IMR-90 (cell line): ENCODE measurements around the gene TCP11. TPM values are rescaled to one million over a fixed set of nuclear protein-coding genes. Genes with fewer than 3 reads are reported as not detected.

ENCODE experiments used
- ATAC-seq: fragments of 200-7000 bp; cut with Tn5 transposase; 2 replicates; pipeline ENCODE4 v1.9.1; 2020; ENCODE audit warnings: low read depth, mild to moderate bottlenecking, moderate library complexity
- BruUV-seq: library from RNA; stranded (reverse); fragments of 400-500 nt; replicated peaks from 2 replicates; lab custom pipeline; 2021; lab: Mats Ljungman, UMichigan
- CTCF ChIA-PET: fragments of 300-600 bp; formaldehyde crosslinking; extraction: SDS; loops from one replicate; lab custom pipeline; 2021; ENCODE audit warnings: antibody characterized with exemption; lab: Yijun Ruan, JAX
- POLR2A ChIA-PET: fragments of 300-600 bp; sonication (Branson Sonifier 250); formaldehyde crosslinking; loops from one replicate; lab custom pipeline; 2022; ENCODE audit warnings: antibody characterized with exemption; ENCODE audit not compliant: unreplicated experiment; lab: Charles Lee
- DNase-seq: peaks from one replicate; pipeline ENCODE4 v3.0.0; 2013
- H2AFZ ChIP-seq: replicated peaks from 2 replicates; pipeline ENCODE3; 2013; ENCODE audit warnings: low read length, mild to moderate bottlenecking; ENCODE audit not compliant: poor library complexity
- H2AK5ac ChIP-seq: 2 replicates; pipeline ENCODE4 v1.6.1; 2013; ENCODE audit warnings: low read depth, low read length, inconsistent platforms
- H2AK9ac ChIP-seq: replicated peaks from 2 replicates; pipeline ENCODE3; 2013; ENCODE audit warnings: mild to moderate bottlenecking, low read depth, low read length, moderate library complexity; ENCODE audit not compliant: poor library complexity
- H2BK120ac ChIP-seq: 2 replicates; pipeline ENCODE4 v1.6.1; 2013; ENCODE audit warnings: low read depth, low read length, inconsistent platforms
- H2BK15ac ChIP-seq: 3 replicates; pipeline ENCODE4 v1.6.1; 2013; ENCODE audit warnings: low read depth, low read length, inconsistent platforms
- H2BK20ac ChIP-seq: 2 replicates; pipeline ENCODE4 v1.6.1; 2013; ENCODE audit warnings: low read depth, mild to moderate bottlenecking, inconsistent platforms, low read length, moderate library complexity
- H2BK5ac ChIP-seq: 2 replicates; pipeline ENCODE4 v1.6.1; 2013; ENCODE audit warnings: mild to moderate bottlenecking, low read depth, low read length, inconsistent platforms; ENCODE audit not compliant: poor library complexity, severe bottlenecking
- H3K14ac ChIP-seq: replicated peaks from 2 replicates; pipeline ENCODE4 v1.6.1; 2013; ENCODE audit warnings: low read depth, low read length, inconsistent platforms
- H3K18ac ChIP-seq: 2 replicates; pipeline ENCODE4 v1.6.1; 2013; ENCODE audit warnings: low read depth, low read length, control low read depth
- H3K23ac ChIP-seq: 2 replicates; pipeline ENCODE4 v1.6.1; 2013; ENCODE audit warnings: low read depth, low read length, inconsistent platforms
- H3K27ac ChIP-seq: 2 replicates; pipeline ENCODE4 v1.5.1; 2013; ENCODE audit warnings: mild to moderate bottlenecking, control low read depth, low read length; ENCODE audit not compliant: insufficient read depth
- H3K27me3 ChIP-seq: 2 replicates; pipeline ENCODE4 v1.6.1; 2013; ENCODE audit warnings: low read length; ENCODE audit not compliant: control insufficient read depth, insufficient read depth
- H3K36me3 ChIP-seq: 2 replicates; pipeline ENCODE4 v1.6.1; 2013; ENCODE audit warnings: low read length, mixed read lengths; ENCODE audit not compliant: control insufficient read depth, insufficient read depth
- H3K4ac ChIP-seq: 2 replicates; pipeline ENCODE4 v1.6.1; 2013; ENCODE audit warnings: low read depth, low read length, inconsistent platforms
- H3K4me1 ChIP-seq: 2 replicates; pipeline ENCODE4 v1.6.1; 2013; ENCODE audit warnings: low read length, mixed read lengths; ENCODE audit not compliant: control insufficient read depth, insufficient read depth
- H3K4me2 ChIP-seq: 2 replicates; pipeline ENCODE4 v1.6.1; 2013; ENCODE audit warnings: low read depth, mild to moderate bottlenecking, control low read depth, low read length, moderate library complexity
- H3K4me3 ChIP-seq: 2 replicates; pipeline ENCODE4 v1.5.1; 2013; ENCODE audit warnings: low read depth, mild to moderate bottlenecking, control low read depth, low read length, moderate library complexity; ENCODE audit not compliant: insufficient read depth
- H3K56ac ChIP-seq: 2 replicates; pipeline ENCODE4 v1.6.1; 2013; ENCODE audit warnings: low read length, inconsistent platforms; ENCODE audit not compliant: insufficient read depth; ENCODE audit errors: extremely low read depth
- H3K79me1 ChIP-seq, 2 experiments: 2 replicates each; pipeline ENCODE4 v1.6.1; 2013; ENCODE audit warnings: low read length in 2 of 2, inconsistent platforms in 1 of 2, low read depth in 1 of 2
- H3K9ac ChIP-seq: 2 replicates; pipeline ENCODE4 v1.6.1; 2013; ENCODE audit warnings: low read depth, low read length, control low read depth
- H3K9me1 ChIP-seq: 2 replicates; pipeline ENCODE4 v1.6.1; 2013; ENCODE audit warnings: low read length, inconsistent platforms; ENCODE audit not compliant: insufficient read depth
- H3K9me3 ChIP-seq: 2 replicates; pipeline ENCODE4 v1.6.1; 2013; ENCODE audit warnings: low read length; ENCODE audit not compliant: control insufficient read depth, insufficient read depth
- H4K20me1 ChIP-seq: 2 replicates; pipeline ENCODE4 v1.6.1; 2013; ENCODE audit warnings: low read length, inconsistent platforms; ENCODE audit not compliant: insufficient read depth
- H4K5ac ChIP-seq: 2 replicates; pipeline ENCODE4 v1.6.1; 2013; ENCODE audit warnings: mild to moderate bottlenecking, low read depth, low read length, control low read depth
- H4K8ac ChIP-seq, 2 experiments: 2 replicates each; pipeline ENCODE4 v1.6.1; 2013; ENCODE audit warnings: low read depth in 2 of 2, low read length in 2 of 2, control low read depth in 1 of 2, inconsistent platforms in 1 of 2
- H4K91ac ChIP-seq: 2 replicates; pipeline ENCODE4 v1.6.1; 2013; ENCODE audit warnings: low read depth, low read length, inconsistent platforms; ENCODE audit not compliant: insufficient read depth
- CEBPB ChIP-seq: IDR thresholded peaks from 2 replicates; pipeline ENCODE4 v1.6.1; 2012; ENCODE audit warnings: low read depth, low read length, improper control_type of control experiment
- ELK1 ChIP-seq: fragments of 150-350 bp; IDR thresholded peaks from 2 replicates; pipeline ENCODE4 v1.6.1; 2016; ENCODE audit warnings: low read depth, mild to moderate bottlenecking, low read length, moderate library complexity, borderline replicate concordance
- RFX5 ChIP-seq: IDR thresholded peaks from 2 replicates; pipeline ENCODE4 v1.8.0; 2012; ENCODE audit warnings: low read depth, mild to moderate bottlenecking, low read length, moderate library complexity
- WGBS, 2 experiments: methylation state at CpG; one replicate each; pipeline versions ENCODE4 v1.1.5 to v1.1.7; 2013; ENCODE audit warnings: missing lambda C conversion rate in 2 of 2; ENCODE audit not compliant: insufficient read length in 1 of 2; ENCODE audit errors: extremely low coverage in 2 of 2; 5-methylcytosine and 5-hydroxymethylcytosine counted together
- dilution Hi-C: fragments of 300-500 bp; cut with HindIII; formaldehyde crosslinking; loops from one replicate; pipeline ENCODE4 v1.14.3; 2018; ENCODE audit warnings: low sequenced_read_pairs; ENCODE audit not compliant: unreplicated experiment
- in situ Hi-C: fragments of 300-500 bp; cut with MboI; formaldehyde crosslinking; loops from 3 replicates; pipeline ENCODE4 v1.14.3; 2019; ENCODE audit warnings: low sequenced_read_pairs, inconsistent platforms, mixed read lengths
- intact Hi-C: fragments of 100-400 bp; cut with micrococcal nuclease; formaldehyde crosslinking; loops from 2 replicates; pipeline ENCODE4 v1.10.0; 2022
- polyA plus RNA-seq, 3 experiments: library from polyadenylated mRNA; depleted of rRNA; stranded (reverse); fragments of >200 nt; gene quantifications; 2 replicates each; pipeline ENCODE4 v1.2.3, GENCODE V29; 2012; ENCODE audit warnings: low replicate concordance in 1 of 3
- total RNA-seq: library from RNA; depleted of rRNA; stranded (reverse); fragments of >200 nt; gene quantifications from 2 replicates; pipeline ENCODE4 v1.2.3, GENCODE V29; 2012

Gene TCP11
- total and polyA plus RNA-seq, 2 of the 4 experiments (the other 2 are of a cell fraction), result 0.34 to 0.36 TPM

GRCh38 chr6:35185302-35185681 lies 44.2 kb upstream of the TCP11 start:
- no peak overlapping the region for H4K5ac ChIP-seq
- no peak overlapping the region for H2AK9ac ChIP-seq
- H3K14ac ChIP-seq, result peak overlapping the region; percentile 73; the same call in 1 of the 2 replicates
- H3K79me1 ChIP-seq, result 0 out of 4 replicates have a peak, but pooled peaks cover 0 to 2% of the 10 kb centered on the region in 2 experiments
- H4K20me1 ChIP-seq, result no peaks in the 10 kb centered on the region
- ATAC-seq, result peak; percentile 55
- DNase-seq, result peak; percentile 51
- H3K9me3 ChIP-seq, result no peaks in the 10 kb centered on the region
- no peak overlapping the region for H4K91ac ChIP-seq
- ChIA-PET POLR2A (no interaction called here), CTCF (no interaction called here)
- H3K4ac ChIP-seq, result peak overlapping the region; percentile 82
- no peak overlapping the region for H3K56ac ChIP-seq
- no CpG with 5 or more reads among the region's 6 CpGs for WGBS, 2 experiments
- H3K4me2 ChIP-seq, result no peak overlapping the region
- no peaks in the 10 kb centered on the region for H3K27me3 ChIP-seq
- no peaks in the 10 kb centered on the region for H3K36me3 ChIP-seq
- H3K18ac ChIP-seq, result no peak overlapping the region
- peaks cover 13% of the 10 kb centered on the region for H3K9me1 ChIP-seq
- no peak overlapping the region for H3K4me3 ChIP-seq
- peak overlapping the region in 1 of 2 experiments; percentile 48; a peak in 1 of 4 replicates for H4K8ac ChIP-seq
- H2BK15ac ChIP-seq, result no peak overlapping the region
- in situ Hi-C loops, result no loop called here
- H2AFZ ChIP-seq, result peak overlapping the region; percentile 47
- H3K9ac ChIP-seq, result no peak overlapping the region
- H3K4me1 ChIP-seq, result peaks cover 23% of the 10 kb centered on the region
- no peak for TF ChIP-seq ELK1
- TF ChIP-seq CEBPB, result peak; percentile 74
- TF ChIP-seq RFX5, result no peak
- BruUV-seq, result no TSS peak
- peak overlapping the region; percentile 51; the same call in 1 of the 2 replicates for H2BK120ac ChIP-seq
- 0 out of 2 replicates have a peak overlapping the region, but pooled peaks have one; percentile 42 for H2BK20ac ChIP-seq
- H3K23ac ChIP-seq, result no peak overlapping the region
- peak overlapping the region; percentile 60 for H2BK5ac ChIP-seq
- dilution Hi-C loops, result no loop called here
- no peak overlapping the region for H3K27ac ChIP-seq
- no peak overlapping the region for H2AK5ac ChIP-seq
- intact Hi-C loops, result no loop called here
